BLaER1 (cell line): ENCODE measurements around the gene ARID3A.

Experiments
- H3K27ac ChIP-seq: shearing (Covaris generic); formaldehyde crosslinking; 2 replicates; pipeline ENCODE4 v1.8.1; 2022
- H3K27me3 ChIP-seq: shearing (Covaris generic); formaldehyde crosslinking; 2 replicates; pipeline ENCODE4 v1.8.1; 2022
- H3K36me3 ChIP-seq: shearing (Covaris generic); formaldehyde crosslinking; 2 replicates; pipeline ENCODE4 v1.8.1; 2022
- H3K4me1 ChIP-seq: shearing (Covaris generic); formaldehyde crosslinking; 2 replicates; pipeline ENCODE4 v1.8.1; 2022
- H3K4me2 ChIP-seq: shearing (Covaris generic); formaldehyde crosslinking; 2 replicates; pipeline ENCODE4 v1.8.1; 2022
- H3K4me3 ChIP-seq: shearing (Covaris generic); formaldehyde crosslinking; 2 replicates; pipeline ENCODE4 v1.8.1; 2022
- H3K9ac ChIP-seq: shearing (Covaris generic); formaldehyde crosslinking; 2 replicates; pipeline ENCODE4 v1.8.1; 2022
- H3K9me3 ChIP-seq: shearing (Covaris generic); formaldehyde crosslinking; 2 replicates; pipeline ENCODE4 v1.8.1; 2022
- H4K20me1 ChIP-seq: shearing (Covaris generic); formaldehyde crosslinking; 2 replicates; pipeline ENCODE4 v1.8.1; 2022
- Cebpa-rat ChIP-seq: shearing (Covaris generic); IDR thresholded peaks from 2 replicates; pipeline ENCODE4 v1.8.1; 2022

Gene ARID3A

DNA sequence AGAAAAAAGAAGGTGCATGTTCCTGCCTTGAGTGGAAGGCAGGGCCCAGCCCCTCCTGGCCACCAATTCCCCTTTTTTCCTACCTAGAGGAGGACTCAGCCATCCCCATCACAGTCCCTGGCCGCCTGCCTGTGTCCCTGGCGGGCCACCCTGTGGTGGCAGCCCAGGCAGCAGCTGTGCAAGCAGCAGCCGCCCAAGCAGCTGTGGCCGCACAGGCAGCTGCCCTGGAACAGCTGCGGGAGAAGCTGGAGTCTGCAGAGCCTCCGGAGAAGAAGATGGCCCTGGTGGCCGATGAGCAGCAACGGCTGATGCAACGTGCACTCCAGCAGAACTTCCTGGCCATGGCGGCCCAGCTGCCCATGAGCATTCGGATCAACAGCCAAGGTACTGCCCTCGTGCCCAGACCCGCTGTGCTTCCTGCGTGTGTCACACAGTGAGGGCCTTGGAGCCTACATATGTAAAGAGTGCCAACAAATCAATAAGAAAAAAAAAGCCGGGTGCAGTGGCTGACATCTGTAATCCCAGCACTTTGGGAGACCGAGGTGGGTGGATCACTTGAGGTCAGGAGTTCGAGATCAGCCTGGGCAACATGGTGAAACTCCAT is 40.8 kb downstream of the ARID3A start:
- Histone ChIP-seq H3K27me3 (no peaks in the 10 kb centered on the region), H3K4me1 (0 out of 2 replicates have a peak, but pooled peaks cover 6% of the 10 kb centered on the region), H3K9me3 (peaks cover 31% of the 10 kb centered on the region), H3K4me3 (no peak overlapping the region), H3K27ac (peak overlapping the region; percentile 30; the same call in 1 of the 2 replicates), H3K9ac (no peak overlapping the region), H3K4me2 (no peak overlapping the region), H4K20me1 (no peaks in the 10 kb centered on the region), H3K36me3 (peaks cover 92% of the 10 kb centered on the region)
- TF ChIP-seq Cebpa-rat = no peak

GRCh38 chr19:970695-971094 is 44.9 kb downstream of the ARID3A start:
- no peaks in the 10 kb centered on the region for H4K20me1 ChIP-seq
- peaks cover 77% of the 10 kb centered on the region for H3K36me3 ChIP-seq
- H3K27ac ChIP-seq = no peak overlapping the region
- peaks cover 30% of the 10 kb centered on the region for H3K9me3 ChIP-seq
- H3K4me3 ChIP-seq = no peak overlapping the region
- no peak for TF ChIP-seq Cebpa-rat
- H3K4me2 ChIP-seq = no peak overlapping the region
- H3K9ac ChIP-seq = no peak overlapping the region
- no peaks in the 10 kb centered on the region for H3K4me1 ChIP-seq
- no peaks in the 10 kb centered on the region for H3K27me3 ChIP-seq

DNA sequence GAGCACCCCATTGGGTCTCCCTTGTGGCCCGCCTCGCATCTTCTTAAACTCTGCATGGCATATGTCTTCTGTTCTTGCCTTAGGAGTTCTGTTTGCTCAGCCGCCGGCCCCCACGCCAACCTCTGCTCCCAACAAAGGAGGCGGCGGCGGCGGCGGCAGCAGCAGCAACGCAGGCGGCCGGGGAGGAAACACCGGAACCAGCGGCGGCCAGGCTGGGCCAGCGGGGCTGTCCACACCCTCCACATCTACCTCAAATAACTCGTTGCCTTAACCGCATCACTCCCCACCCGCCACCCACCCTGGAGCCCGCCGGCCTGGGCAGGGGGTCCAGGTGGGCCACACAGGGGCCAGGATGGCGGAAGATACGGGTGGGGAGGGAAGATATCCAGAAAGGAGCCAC is 46.0 kb downstream of the ARID3A start:
- no peak overlapping the region for H3K9ac ChIP-seq
- no peaks in the 10 kb centered on the region for H3K4me1 ChIP-seq
- no peak for TF ChIP-seq Cebpa-rat
- H3K4me3 ChIP-seq = no peak overlapping the region
- H3K36me3 ChIP-seq = peaks cover 68% of the 10 kb centered on the region
- H4K20me1 ChIP-seq = no peaks in the 10 kb centered on the region
- no peak overlapping the region for H3K27ac ChIP-seq
- no peak overlapping the region for H3K4me2 ChIP-seq
- H3K9me3 ChIP-seq = peaks cover 30% of the 10 kb centered on the region
- no peaks in the 10 kb centered on the region for H3K27me3 ChIP-seq

DNA sequence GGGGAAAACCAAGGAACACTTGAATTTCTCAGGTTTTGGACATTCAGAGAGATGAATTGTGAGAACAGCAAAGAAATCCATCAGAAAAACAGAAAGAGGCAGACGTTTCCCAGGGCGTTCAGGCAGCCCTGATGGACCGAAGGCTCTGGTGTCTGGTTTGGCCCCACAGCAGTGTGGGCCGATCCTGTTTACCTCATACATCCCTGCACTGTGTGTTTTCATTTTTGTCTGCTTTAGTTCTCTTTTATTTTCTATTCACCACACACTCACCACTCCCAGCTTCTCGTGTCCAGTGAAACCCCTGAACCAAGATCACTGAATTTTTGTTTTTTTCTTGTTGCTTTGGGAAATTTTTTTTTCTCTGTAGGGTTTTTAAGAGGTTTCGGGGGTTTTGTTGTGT is 46.4 kb downstream of the ARID3A start:
- Histone ChIP-seq H4K20me1 (no peaks in the 10 kb centered on the region), H3K4me3 (no peak overlapping the region), H3K27ac (no peak overlapping the region), H3K9me3 (peaks cover 30% of the 10 kb centered on the region), H3K9ac (no peak overlapping the region), H3K36me3 (peaks cover 63% of the 10 kb centered on the region), H3K27me3 (no peaks in the 10 kb centered on the region), H3K4me2 (no peak overlapping the region), H3K4me1 (no peaks in the 10 kb centered on the region)
- TF ChIP-seq Cebpa-rat = no peak

DNA sequence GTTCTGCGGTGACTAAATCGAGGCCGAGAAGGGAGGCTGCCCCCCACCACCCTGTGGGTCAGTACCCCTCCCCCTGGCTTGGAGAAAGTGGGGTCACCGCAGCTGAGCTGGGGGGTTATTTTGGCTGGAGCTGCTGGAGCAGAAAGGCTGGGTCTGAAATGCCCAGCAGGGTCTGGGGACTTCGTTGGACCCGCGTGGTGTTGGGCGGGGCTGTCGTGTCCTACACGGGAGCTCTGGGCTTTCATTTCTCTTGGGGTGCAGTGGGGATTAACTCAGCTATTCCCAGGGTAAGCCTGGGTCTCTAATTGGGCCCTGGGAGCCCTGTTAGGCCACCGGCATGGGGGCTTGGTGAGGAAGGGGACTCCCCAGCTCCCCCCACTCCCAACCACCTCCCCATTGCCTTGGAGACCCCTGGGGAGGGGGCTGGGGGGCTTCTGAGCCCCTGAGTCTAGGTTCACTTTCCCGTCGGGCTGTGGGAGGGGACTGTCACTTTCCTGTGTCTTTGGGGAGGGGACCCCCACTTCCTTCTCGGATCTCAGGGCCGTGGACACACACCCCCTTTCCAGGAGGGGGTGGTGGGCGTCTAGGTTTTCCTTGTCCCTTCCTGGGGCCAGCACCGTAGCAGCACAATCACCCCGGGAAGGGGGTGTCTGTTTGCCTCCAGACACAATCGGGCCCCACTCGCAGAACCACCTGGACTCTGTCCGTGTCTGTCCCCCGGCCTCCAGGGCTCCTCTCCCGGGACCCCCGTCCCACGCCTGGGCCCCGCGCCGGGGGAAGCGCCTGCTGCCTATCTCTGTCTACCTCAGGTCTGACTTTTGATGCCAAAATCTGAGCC is 48.1 kb downstream of the ARID3A start:
- Histone ChIP-seq H4K20me1 (no peaks in the 10 kb centered on the region), H3K4me3 (no peak overlapping the region), H3K36me3 (peaks cover 49% of the 10 kb centered on the region), H3K9ac (no peak overlapping the region), H3K27me3 (no peaks in the 10 kb centered on the region), H3K9me3 (peaks cover 26% of the 10 kb centered on the region), H3K4me1 (no peaks in the 10 kb centered on the region), H3K4me2 (no peak overlapping the region), H3K27ac (no peak overlapping the region)
- no peak for TF ChIP-seq Cebpa-rat

- H3K27ac ChIP-seq = no peak overlapping the region
- H3K9me3 ChIP-seq = peaks cover 21% of the 10 kb centered on the region
- no peaks in the 10 kb centered on the region for H3K4me1 ChIP-seq
- no peaks in the 10 kb centered on the region for H3K27me3 ChIP-seq
- no peak overlapping the region for H3K4me2 ChIP-seq
- no peak overlapping the region for H3K9ac ChIP-seq
- H3K4me3 ChIP-seq = no peak overlapping the region
- peaks cover 41% of the 10 kb centered on the region for H3K36me3 ChIP-seq
- no peak for TF ChIP-seq Cebpa-rat
- H4K20me1 ChIP-seq = no peaks in the 10 kb centered on the region
Observed at GRCh38 chr19:974564-975257, 48.9 kb downstream of the ARID3A start.

- Histone ChIP-seq H3K9ac (no peak overlapping the region), H3K27me3 (no peaks in the 10 kb centered on the region), H3K4me1 (0 out of 2 replicates have a peak, but pooled peaks cover 8% of the 10 kb centered on the region), H3K36me3 (peaks cover 24% of the 10 kb centered on the region), H3K27ac (no peak overlapping the region), H3K9me3 (0 out of 2 replicates have a peak, but pooled peaks cover 3% of the 10 kb centered on the region), H3K4me2 (no peak overlapping the region), H4K20me1 (no peaks in the 10 kb centered on the region), H3K4me3 (no peak overlapping the region)
- no peak for TF ChIP-seq Cebpa-rat
Observed at GRCh38 chr19:976476-976875, 50.6 kb downstream of the ARID3A start.

GRCh38 chr19:977058-977464 is 51.2 kb downstream of the ARID3A start:
- Histone ChIP-seq H3K27me3 (no peaks in the 10 kb centered on the region), H3K9me3 (no peaks in the 10 kb centered on the region), H3K9ac (no peak overlapping the region), H3K4me3 (no peak overlapping the region), H3K27ac (no peak overlapping the region), H3K4me2 (no peak overlapping the region), H3K4me1 (0 out of 2 replicates have a peak, but pooled peaks cover 8% of the 10 kb centered on the region), H3K36me3 (peaks cover 18% of the 10 kb centered on the region), H4K20me1 (no peaks in the 10 kb centered on the region)
- no peak for TF ChIP-seq Cebpa-rat

GRCh38 chr19:979318-979741 is 53.5 kb downstream of the ARID3A start:
- Histone ChIP-seq H3K4me3 (no peak overlapping the region), H3K4me2 (no peak overlapping the region), H3K9ac (no peak overlapping the region), H3K36me3 (no peaks in the 10 kb centered on the region), H3K9me3 (no peaks in the 10 kb centered on the region), H3K27me3 (no peaks in the 10 kb centered on the region), H4K20me1 (no peaks in the 10 kb centered on the region), H3K27ac (no peak overlapping the region), H3K4me1 (peaks cover 27% of the 10 kb centered on the region)
- no peak for TF ChIP-seq Cebpa-rat
